ENCODE data around the gene IGSF9B.

- TF ChIP-seq POLR2A (IDR thresholded peaks at IDR 0.05; ENCODE audit: low read depth, low read length): no peak
- TF ChIP-seq POLR2AphosphoS5 (IDR thresholded peaks at IDR 0.05; ENCODE audit: low read depth, low read length): no peak
Measured at GRCh38 chr11:133924661-133925060, 32.1 kb downstream of the IGSF9B start.
